NCI-H2227 treated with DMSO at 0.1 percent for 48 hours (cell line): Measurements from ENCODE around the gene CCDC160.
"Not testable (repeated sequence)": the region's sequence is repeated elsewhere in the genome, so short reads cannot be mapped to it uniquely, and the experiment has no call there.

Experiments used
- DNase-seq: peaks from one replicate; lab custom pipeline; 2025; lab: John Stamatoyannopoulos, UW

Gene CCDC160

GRCh38 chrX:134236626-134237614 lies at the start of gene CCDC160:
Gene CCDC160, plus strand, starts transcription at chrX:134237182. Its CDS starts 7,619 bp downstream, at chrX:134244801.
- DNase-seq: peak; percentile 15

- no peak for DNase-seq
These were observed 45.7 kb upstream of the CCDC160 start for GRCh38 chrX:134191281-134191680.

- DNase-seq: no peak
These were observed 42.1 kb upstream of the CCDC160 start for GRCh38 chrX:134194915-134195314.

- DNase-seq: no peak
These were observed 34.4 kb upstream of the CCDC160 start for GRCh38 chrX:134202561-134202960.

GRCh38 chrX:134206221-134206620 lies 30.8 kb upstream of the CCDC160 start:
- DNase-seq: no peak

- no peak for DNase-seq
These were observed 26.5 kb upstream of the CCDC160 start for GRCh38 chrX:134210465-134210864.

- DNase-seq: no peak
These were observed 1.7 kb upstream of the CCDC160 start for GRCh38 chrX:134235236-134235635.

- not testable (repeated sequence) for DNase-seq
These were observed 1.2 kb downstream of the CCDC160 start for GRCh38 chrX:134238144-134238543.

- no peak for DNase-seq
These were observed 2.0 kb downstream of the CCDC160 start for GRCh38 chrX:134239016-134239415.

- no peak for DNase-seq
These were observed 3.2 kb downstream of the CCDC160 start for GRCh38 chrX:134240209-134240608.

- DNase-seq: no peak
These were observed 5.1 kb downstream of the CCDC160 start for GRCh38 chrX:134241960-134242619.

- DNase-seq: no peak
These were observed 7.1 kb downstream of the CCDC160 start for GRCh38 chrX:134244043-134244442.

- DNase-seq: no peak
These were observed 9.3 kb downstream of the CCDC160 start for GRCh38 chrX:134246282-134246681.

- no peak for DNase-seq
These were observed 10.5 kb downstream of the CCDC160 start for GRCh38 chrX:134247492-134247891.

- no peak for DNase-seq
These were observed 12.3 kb downstream of the CCDC160 start for GRCh38 chrX:134249241-134249640.

GRCh38 chrX:134251241-134251640 lies 14.3 kb downstream of the CCDC160 start:
- no peak for DNase-seq

GRCh38 chrX:134254511-134254910 lies 17.5 kb downstream of the CCDC160 start:
- no peak for DNase-seq

- no peak for DNase-seq
These were observed 18.6 kb downstream of the CCDC160 start for GRCh38 chrX:134255555-134255954.

- DNase-seq: no peak
These were observed 19.7 kb downstream of the CCDC160 start for GRCh38 chrX:134256684-134257083.

GRCh38 chrX:134258202-134258601 lies 21.2 kb downstream of the CCDC160 start:
- no peak for DNase-seq

GRCh38 chrX:134285934-134286333 lies 49.0 kb downstream of the CCDC160 start:
- DNase-seq: not testable (repeated sequence)

GRCh38 chrX:134287346-134287745 lies 50.4 kb downstream of the CCDC160 start:
- no peak for DNase-seq

GRCh38 chrX:134294548-134294947 lies 57.6 kb downstream of the CCDC160 start:
- peak; percentile 0 for DNase-seq
